ENCODE results near the gene HEMK1. TPM values are rescaled to one million over a fixed set of nuclear protein-coding genes. Genes with fewer than 3 reads are reported as not detected.

HEMK1 gene
- total RNA-seq, 1 donor from 2014 or later = 29.3 TPM

DNA sequence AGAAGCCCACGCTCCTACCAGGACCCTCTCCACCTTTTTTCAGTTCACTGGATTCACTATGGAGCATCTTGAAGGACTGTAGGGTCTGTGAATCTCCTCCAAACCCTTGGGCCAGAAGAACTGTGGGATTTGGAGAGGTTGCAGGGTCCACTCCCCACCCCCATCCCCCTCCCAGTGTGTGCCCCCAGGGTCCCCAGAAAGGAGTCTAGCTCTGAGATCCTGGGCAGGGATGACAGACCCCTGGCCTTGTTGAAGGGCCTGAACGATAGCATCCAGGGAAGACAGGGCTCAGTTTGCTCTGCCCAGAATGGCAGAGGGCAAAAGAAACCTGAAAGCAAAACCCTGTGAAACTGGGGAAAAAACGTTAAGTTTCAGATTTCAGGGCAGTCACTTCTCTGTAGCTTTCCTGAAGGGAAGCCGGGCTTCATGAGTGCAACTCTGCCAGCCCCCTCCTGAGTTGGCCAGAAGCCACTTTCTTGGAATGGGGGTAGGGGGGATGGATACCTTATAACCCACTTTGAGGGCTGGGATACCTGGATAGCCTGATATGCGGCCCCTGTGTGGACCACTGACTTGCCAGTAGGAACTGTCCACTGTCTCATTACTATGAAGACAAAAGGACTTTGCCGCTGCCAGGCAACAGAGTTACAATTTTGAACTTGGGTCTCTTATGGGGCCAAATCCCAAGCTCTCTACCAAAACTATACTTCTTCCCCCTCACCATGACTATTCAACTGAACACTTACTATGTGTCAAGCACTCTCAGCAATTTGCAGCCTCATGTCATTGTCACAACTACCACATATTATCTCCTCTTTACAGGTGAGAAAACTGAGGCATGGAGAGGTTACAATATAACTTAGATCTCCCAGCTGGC is 43.9 kb downstream of the HEMK1 start:
- DNase-seq (ENCODE audit: low spot score) = no peak

DNA sequence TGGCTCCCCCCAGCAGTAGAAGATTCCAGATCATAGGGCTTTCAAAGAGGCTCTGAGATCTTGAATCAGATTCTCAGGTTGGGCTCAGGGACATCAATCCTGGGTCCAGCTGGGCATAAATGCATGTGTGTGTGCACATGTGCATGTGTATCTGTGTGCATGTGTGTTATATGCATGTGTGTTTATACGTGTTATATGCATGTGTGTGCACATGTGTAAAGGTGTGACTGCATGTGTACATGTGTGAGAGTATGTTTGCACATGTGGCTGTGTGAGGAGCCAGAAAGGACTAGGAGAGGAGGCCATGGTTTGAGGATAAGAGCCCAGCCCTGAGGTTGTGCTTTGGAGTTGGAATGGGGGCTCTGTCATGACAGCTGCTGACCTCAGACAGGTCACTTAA is 45.9 kb downstream of the HEMK1 start:
- DNase-seq (ENCODE audit: low spot score) = no peak

DNA sequence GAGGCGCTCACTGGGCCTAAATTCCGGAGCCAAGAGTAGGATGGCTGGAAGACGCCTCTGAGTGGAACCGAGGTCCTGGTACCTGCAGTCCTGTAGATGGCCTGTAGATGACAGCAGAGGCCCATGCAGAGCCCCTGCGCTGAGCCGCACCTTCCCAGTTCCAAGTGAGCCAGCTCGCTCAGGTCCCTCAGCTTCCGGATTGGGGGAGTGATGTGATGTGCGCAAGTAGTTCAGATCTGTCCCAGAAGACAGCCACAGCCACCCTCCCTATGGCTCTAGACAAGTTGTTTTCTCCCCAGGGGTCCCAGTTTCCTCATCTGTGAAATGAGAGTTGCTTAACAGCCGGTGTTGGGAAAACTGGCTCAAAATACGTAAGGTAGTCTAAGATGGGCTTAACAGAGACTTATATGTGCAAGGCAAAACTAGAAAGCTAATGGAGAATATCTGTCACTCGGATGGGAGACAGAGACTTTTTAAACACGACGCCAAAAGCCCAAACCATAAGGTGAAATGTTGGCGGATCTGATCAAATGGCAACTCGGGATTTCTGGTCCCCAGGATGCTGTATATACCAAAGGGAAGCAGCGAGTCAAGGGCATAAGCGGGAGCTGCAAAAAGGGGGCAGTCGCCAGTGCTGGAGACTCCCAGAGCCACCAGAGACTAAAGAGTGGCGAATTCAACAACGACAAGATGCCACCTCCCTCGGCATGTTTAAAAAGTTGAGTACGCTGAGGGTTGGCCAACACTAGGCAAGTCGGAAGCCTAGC is 46.9 kb downstream of the HEMK1 start:
- DNase-seq (ENCODE audit: low spot score) = peak; percentile 82

DNA sequence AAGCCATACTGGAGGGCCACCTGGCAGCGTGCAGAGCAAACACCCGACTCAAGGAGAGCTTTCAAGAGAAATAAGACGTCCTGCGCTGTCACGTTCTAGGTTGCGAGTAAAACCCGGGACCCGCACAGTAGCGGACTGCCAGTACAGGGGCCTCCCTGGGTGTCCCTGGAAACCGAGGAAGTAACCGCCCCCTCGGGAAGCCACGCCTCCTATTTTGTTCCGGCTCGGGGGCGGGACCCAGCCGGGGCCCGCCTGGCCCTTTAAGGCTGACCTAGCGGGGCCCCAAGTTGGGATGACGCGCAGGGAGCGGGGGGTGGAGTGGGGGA is 47.4 kb downstream of the HEMK1 start:
- DNase-seq (ENCODE audit: low spot score) = peak; percentile 94

DNA sequence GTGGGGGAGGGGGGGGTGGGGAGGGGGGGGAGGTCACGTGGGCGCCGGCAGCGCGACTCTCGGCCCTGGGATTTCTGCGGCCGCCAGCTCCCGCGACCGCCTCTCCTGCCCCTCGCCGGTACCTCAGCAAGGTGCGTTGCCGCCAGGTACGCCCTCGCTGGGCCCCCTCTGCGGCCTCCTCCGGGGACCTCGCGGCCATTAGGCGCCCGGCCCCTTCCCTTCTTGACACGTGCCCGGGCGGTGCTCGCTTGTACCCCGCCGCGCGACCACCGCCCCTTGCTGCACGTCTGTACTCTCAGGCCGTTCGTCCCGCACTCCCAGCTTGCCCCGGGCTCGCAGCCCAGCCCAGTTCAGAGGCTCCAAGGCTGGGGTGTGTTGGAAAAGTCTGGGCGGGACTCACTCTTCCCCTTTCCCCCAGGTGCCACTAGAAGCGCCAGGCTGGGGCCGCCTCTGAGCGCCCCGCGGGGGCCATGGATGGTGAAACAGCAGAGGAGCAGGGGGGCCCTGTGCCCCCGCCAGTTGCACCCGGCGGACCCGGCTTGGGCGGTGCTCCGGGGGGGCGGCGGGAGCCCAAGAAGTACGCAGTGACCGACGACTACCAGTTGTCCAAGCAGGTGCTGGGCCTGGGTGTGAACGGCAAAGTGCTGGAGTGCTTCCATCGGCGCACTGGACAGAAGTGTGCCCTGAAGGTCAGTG is 47.9 kb downstream of the HEMK1 start, which contains the start of gene MAPKAPK3:
Gene MAPKAPK3 (plus strand): TSS at position 56 of the 696 bp plus-strand sequence. CDS start 415 bp downstream, at position 471.
- DNase-seq (ENCODE audit: low spot score) = no peak

DNA sequence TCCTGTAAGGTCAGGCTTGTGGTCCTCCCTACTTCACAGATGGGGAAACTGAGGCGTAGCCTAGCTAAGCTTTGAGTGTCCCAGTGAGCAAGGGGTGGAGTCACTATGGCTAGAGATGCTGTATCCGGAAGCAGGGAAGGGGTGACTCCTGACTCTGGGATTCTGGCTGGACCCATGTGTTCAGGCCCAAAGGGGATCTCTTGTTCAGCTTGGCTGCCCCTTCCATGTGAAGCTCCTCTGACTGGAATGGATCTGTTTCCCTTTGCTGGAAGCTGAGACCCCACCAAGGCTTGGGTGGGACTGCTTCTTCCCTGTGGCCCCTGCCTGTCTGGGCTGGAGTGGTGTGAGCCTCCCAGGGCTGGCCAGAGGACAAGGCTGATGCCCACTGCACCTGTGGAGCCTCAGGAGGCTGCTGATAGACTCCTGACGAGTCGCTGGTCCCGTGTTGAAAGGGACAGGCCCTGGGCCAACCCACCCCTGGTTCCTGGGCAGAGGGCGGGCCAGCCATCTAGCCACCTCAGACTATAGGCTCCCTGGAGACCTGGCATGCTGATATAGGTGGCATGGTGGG is 48.7 kb downstream of the HEMK1 start:
- no peak for DNase-seq (ENCODE audit: low spot score)

DNA sequence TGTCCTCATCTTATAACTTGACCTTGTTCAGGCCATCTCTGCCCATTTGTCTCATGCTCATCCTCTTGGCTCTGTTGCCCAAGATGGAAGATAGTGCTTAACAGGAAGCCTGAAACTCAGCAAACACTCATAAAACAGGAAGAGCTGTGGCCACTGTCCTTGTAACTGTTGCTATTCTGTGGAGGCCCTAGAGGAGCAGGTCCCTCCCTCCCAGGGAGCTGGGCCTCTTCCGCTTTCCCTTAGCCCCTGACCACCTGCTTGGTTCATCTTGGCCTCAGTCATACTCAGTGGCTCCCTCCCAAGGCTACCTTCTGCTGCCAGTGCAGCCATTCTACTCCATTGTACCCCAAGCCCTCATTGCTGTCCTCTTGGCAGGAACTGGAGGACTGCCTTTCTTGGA is 51.1 kb downstream of the HEMK1 start:
- DNase-seq (ENCODE audit: low spot score) = no peak

DNA sequence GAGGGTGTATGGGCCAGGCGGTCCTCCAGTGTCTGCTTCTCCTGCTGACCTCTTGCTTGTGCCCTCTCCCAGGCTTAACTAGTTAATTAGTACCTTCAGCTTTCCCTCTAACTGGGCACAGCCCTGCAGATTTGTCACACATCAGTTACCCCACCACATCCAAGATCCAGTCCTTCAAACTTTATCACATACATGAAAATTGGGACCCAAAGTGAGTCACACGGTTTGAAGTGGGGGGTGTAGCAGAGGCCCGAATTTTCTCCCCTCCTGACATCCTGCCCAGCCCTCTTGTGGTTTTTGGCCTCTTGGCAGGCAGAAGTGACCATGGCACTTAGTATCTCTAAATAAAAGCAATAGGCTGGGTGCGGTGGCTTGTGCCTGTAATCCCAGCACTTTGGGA is 51.5 kb downstream of the HEMK1 start:
- no peak for DNase-seq (ENCODE audit: low spot score)

DNA sequence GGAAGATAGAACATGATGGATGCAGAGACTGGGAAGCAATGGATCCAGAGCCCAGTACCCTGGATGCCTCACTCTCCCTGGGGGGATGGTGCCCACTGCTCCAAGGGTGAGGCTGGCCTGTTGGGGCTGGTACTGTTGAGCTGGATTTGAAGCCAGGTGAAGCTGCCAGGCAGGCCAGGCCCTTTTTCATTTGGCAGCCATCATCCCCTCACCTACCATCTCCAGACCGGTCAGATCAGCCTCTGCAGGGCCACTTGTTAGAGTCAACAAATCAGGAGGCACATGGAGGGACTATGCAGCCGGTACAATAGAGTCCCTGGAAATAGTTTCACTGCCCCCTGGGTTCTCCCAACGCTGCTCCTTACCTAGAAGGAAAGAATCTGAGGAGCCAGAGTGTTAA is 53.6 kb downstream of the HEMK1 start:
- DNase-seq (ENCODE audit: low spot score) = no peak

DNA sequence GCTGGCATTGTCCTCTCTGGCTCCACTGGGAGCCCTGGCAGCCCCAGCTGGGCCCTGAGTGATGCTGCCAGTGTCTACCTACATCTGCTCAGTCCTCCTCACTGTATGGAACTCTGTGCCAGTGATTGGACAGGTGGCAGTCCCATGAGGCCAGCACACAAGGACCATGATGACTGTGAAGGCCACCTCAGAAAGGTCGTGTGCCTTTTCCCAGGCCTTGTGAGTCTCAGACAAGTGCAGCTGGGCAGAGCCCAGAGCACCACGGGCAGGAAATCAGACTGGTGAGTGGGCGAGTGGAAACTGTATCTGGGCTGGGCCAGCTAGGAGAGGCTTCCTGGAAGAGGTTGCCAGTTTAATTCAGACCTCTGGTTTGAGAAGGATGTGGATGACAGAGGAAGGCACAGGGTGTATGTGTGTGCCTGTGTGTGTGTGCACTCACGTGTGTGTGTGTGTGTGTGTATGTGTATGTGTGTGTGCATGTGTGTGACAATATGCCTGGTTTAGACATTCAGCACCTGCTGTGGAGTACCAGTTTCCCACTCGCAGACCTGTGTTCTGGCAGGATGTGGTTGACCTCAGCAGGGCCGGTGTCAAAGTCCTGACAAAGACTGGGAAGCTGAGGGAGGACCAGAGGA is 54.6 kb downstream of the HEMK1 start:
- DNase-seq (ENCODE audit: low spot score) = no peak

DNA sequence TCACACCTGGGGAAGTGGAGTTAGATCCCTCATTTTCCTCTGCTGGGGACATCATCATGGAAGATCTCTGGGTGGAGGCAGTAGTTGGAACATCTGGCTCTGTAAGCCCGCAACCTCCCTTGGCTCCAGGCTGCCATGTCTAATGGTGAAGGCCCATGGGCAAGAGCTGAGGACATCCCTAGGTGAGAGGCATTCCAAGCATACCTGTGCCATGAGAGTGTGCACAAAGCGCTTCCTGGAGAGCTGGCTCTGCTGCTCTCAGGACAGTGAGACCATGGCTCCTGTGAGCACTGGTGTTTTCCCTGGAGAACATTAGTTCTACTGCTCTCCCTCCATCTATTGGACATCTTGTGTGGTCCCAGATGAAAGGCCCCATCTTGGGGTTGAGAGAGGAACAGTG is 55.3 kb downstream of the HEMK1 start:
- no peak for DNase-seq (ENCODE audit: low spot score)

DNA sequence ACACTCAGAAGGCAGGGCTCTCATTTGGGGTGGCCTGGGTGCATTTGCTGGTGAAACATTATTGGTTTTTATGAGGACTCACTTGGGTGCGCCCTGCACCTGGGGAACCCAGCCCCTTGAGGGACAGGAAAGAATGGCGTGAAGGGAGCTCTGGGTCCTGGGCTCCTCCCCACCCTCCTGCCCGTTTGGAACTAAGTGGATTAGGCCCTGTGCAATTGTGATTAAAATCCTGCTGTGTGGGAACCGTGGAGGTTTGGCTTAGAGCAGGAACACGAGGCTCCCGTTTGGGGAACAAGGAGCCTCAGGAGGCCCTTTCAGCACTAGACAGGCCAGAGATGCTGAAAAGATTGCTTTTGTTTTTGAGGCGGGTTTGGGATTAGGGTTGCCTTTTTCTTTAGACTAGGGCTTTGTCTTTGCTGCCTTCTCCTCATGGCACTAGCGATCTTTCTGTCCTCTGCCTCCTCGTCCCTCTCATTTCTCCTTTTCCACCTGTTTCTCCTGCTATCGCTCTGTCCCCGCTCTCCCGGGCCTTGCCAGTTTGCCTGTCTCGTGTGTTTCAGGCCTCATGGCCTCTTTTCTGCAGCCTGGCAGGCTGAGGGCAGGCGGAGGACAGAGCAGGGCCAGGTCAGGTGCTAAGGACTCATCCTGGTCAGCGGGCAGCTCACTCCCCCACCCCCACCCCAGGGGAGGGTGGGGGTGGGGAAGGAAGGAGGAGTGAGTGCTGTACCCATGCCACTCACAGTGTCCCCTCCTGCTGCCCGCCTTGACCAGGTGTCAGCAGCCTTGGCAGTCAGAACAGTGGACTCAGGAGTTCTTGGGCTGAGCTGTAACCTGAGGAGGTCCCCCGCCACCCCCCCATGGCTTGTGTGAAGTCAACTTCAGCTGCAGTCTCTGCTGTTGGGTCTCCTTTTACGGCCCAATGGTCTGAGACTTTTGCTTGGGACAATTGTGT is 56.2 kb downstream of the HEMK1 start:
- DNase-seq (ENCODE audit: low spot score) = no peak

DNA sequence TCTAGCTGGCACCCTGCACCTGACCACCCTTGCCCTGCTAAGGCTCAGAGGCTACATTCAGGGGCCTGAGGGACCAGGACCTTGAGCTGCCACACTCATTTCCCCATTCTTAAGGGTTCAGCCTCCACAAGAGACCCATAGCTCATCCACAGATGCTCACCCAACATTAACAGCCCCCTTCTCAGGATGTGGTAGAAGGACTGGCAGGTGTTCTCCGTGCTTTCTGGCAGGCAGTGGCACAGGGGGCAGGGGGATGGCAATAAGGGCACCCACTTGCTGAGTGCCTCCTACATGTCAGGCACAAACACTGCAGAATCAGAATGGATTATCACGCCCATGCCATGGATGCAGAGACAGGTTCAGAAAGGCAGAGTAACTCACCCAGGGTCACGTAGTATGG is 57.1 kb downstream of the HEMK1 start:
- no peak for DNase-seq (ENCODE audit: low spot score)

DNA sequence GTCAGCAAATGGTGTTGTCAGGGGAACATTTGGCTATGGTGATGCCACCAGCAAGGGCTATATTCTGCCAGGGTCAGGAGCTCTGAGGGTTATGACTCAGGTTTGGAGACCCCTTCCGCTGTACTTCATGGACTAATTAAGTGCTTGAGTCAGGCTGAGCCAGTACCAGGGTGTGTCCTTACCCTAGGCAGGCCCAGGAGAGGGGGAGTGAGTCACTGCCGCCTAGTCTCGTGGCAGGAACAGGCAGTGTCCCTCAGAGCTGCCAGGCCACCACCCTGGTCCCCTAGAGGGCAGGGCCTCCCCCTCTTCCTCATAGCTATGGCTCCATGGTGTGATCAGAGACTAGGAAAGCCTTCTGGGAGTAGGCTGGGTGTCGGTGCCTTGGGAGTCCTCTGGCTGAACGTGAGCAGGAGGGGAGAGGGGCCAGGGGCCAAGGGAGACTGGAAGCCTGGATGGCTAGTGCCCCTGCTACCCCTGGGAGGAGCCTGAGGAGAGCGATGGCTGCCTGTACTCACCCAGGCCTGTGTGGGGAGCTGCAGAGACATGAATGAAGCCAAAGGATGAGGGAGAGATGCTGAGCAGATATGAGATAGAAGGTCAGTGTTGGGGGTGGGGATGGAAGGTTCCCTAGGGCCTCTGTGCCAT is 58.2 kb downstream of the HEMK1 start:
- no peak for DNase-seq (ENCODE audit: low spot score)

DNA sequence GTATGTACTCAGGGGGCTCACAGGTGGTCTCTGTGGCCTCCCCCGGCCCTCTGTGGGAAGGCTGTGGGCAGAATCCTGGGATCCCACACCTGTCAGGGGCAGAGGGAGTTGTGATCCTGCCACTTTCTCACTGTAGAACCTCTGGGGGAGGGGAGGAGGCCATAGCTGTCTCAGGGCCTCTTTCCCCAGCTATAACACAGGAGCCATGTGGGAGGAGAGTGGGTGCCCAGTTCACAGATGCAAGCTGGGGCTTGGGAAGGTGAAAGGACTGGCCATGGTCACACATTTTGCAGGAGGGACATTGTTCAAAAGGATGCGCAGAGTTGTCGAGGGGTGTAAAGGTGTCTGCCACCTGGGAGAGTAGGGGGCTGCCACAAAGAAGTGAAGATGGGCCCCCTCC is 59.3 kb downstream of the HEMK1 start:
- no peak for DNase-seq (ENCODE audit: low spot score)

DNA sequence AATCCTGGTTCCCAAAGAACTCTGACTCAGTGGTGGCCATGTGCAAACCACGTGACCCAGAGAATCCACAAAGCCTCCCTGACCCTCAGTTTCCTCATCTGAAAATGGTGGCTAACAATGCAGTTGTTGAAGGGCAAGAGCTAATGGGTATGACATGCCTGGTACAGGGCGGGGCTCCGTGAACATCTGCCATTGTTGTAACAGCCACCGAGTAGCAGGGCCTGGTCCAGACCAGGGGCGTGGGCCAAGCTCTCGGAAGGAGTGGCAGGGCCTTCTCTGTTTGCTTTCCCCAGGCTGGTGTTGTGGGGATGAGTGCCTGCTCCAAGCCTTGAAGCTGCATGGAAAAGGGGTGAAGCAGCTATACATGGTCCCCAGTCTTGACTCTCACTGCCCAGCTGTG is 61.1 kb downstream of the HEMK1 start:
- DNase-seq (ENCODE audit: low spot score) = no peak

DNA sequence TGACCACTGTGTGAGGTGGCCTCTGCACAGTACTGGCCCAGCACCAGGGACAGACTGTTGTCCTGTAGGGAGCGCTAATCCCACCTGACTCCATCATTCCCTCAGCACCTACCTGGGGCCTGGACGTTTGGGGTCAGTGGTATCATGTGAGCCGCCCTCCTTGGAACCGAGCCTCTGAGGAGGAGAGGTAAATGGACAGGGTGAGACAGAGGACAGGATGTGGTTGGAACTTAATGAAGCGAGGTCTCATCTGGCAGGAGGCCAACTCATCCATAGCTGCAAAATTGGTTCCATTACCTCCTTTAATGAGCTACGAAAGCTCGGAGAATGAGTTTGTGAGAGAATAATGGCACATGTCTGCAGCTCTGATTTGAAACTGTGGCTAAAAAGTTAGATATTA is 61.6 kb downstream of the HEMK1 start:
- DNase-seq (ENCODE audit: low spot score) = no peak

DNA sequence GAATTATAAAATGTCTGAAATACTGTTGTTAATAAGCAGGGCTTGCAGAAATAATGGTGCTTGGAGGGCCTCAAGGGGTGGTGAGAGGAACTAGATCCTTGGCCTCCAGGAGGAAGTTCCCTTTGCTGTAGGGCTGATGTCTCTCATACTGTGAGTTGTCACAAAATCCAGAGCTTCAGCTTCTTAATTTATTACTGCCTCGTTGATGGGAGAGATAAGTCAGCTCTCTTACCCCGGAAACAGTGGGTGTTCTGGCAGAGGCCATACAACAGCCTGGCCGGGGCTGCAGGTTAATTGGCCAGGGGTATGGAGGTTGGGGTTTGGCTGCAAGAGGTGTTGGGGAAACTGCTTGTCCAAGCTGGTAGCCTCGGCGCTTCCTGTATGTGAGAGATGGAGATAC is 63.1 kb downstream of the HEMK1 start:
- no peak for DNase-seq (ENCODE audit: low spot score)

DNA sequence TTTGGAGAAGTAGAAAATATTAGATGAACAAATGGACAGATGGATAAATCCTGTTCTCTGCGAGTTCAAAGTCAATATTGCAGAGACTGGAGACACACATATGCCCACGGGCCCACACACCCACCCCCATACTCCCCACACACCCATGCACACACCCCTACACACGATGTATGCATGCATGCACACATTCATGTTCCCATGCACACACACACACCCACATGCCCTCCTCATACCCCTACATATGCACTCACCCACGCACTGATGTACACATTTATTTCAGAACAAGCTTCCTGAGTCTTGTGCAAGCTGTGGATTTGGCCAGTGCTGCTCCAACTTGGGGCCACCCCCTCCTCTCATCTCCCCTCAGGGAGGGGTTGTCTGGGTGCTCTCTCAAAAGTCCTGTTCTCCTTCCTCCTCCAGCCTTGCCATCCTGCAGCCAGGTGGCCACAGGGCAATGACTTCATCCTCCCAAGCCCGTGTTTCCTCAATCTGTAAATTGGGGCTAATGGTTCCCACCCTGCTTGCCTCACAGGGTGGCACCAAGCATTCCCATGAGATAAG is 64.0 kb downstream of the HEMK1 start:
- DNase-seq (ENCODE audit: low spot score) = no peak

DNA sequence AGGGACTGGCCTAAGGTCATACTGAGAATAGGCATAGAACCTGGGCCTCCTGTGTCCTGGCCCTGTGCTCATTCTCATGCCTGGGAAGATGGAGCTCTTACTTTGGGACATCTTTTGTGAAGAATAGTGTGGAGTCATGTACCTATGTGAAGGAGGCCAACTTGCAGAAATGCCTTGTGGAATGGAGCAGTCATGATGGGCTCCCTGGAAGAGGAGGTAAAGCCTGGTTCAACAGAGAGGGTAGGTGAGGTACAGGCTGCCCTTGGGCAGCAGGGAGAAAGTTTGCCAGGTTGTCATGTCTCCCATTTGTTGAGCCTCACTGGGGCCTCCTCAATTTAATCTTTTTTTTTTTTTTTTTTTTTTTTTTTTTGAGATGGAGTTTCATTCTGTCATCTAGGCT is 65.7 kb downstream of the HEMK1 start:
- no peak for DNase-seq (ENCODE audit: low spot score)
